ENCODE data around the gene CCDC122.

DNA sequence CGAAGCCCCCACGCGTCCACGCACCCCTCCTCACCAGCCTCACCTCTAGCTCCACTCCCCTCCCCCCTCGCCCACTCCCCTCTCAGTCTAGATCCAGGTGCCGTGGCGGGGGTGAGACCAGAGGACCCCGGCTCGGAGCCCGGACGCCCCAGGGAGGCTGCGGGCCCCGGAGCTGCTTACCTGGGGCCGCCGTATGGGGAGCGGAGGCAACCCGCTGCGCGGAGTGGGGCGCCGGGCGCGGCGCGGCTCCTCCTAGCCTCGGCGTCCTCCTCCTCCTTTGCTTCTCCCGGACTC, 93.1 kb downstream of the CCDC122 start:
- TF ChIP-seq, protein P1, sequence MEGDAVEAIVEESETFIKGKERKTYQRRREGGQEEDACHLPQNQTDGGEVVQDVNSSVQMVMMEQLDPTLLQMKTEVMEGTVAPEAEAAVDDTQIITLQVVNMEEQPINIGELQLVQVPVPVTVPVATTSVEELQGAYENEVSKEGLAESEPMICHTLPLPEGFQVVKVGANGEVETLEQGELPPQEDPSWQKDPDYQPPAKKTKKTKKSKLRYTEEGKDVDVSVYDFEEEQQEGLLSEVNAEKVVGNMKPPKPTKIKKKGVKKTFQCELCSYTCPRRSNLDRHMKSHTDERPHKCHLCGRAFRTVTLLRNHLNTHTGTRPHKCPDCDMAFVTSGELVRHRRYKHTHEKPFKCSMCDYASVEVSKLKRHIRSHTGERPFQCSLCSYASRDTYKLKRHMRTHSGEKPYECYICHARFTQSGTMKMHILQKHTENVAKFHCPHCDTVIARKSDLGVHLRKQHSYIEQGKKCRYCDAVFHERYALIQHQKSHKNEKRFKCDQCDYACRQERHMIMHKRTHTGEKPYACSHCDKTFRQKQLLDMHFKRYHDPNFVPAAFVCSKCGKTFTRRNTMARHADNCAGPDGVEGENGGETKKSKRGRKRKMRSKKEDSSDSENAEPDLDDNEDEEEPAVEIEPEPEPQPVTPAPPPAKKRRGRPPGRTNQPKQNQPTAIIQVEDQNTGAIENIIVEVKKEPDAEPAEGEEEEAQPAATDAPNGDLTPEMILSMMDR (IDR thresholded peaks at IDR 0.05): no peak
- TF ChIP-seq POLR2A (IDR thresholded peaks at IDR 0.05): no peak
